ENCODE data around the gene SLC26A2. TPM values are rescaled to one million over a fixed set of nuclear protein-coding genes. Genes with fewer than 3 reads are reported as not detected.

The SLC26A2 gene
- total and polyA plus RNA-seq, 2 donors from 2014 or later, result 2.2 to 18.4 TPM

GRCh38 chr5:149990518-149991376, 30.2 kb downstream of the SLC26A2 start:
- Histone ChIP-seq H3K4me3 (ENCODE audit: low read length in 3 of 3) (no peak overlapping the region), H3K36me3 (ENCODE audit: control insufficient read depth in 2 of 3, insufficient read depth in 3 of 3, low read length in 3 of 3) (peaks cover 0 to 9% (median 3%) of the 10 kb centered on the region in 3 donors), H3K9ac (ENCODE audit: low read length in 3 of 3) (no peak overlapping the region), H3K4me1 (ENCODE audit: control insufficient read depth in 2 of 3, insufficient read depth in 2 of 3, low read depth in 1 of 3, low read length in 3 of 3) (no peaks in the 10 kb centered on the region), H3K27me3 (ENCODE audit: control insufficient read depth, insufficient read depth, low read length) (no peaks in the 10 kb centered on the region), H3K9me3 (ENCODE audit: control insufficient read depth in 2 of 3, insufficient read depth in 1 of 3, low read length in 3 of 3) (no peaks in the 10 kb centered on the region), H3K27ac (ENCODE audit: low read depth in 2 of 2, low read length in 2 of 2) (no peak overlapping the region)
- peak; percentile 90 for FAIRE-seq
- TF ChIP-seq CTCF (IDR thresholded peaks at IDR 0.05; ENCODE audit: borderline replicate concordance, extremely low read depth, insufficient read depth), result peak; percentile 97
- intact Hi-C loops (cut with DNase I), result loop anchor here (10.0 kb wide), 1 partner anchor 356 kb away; no protein-coding TSS in a partner anchor
- peak in 4 of 5 donors; percentile 78 to 93 (median 83) for DNase-seq

GRCh38 chr5:149993471-149993870, 32.9 kb downstream of the SLC26A2 start:
- Histone ChIP-seq H3K4me3 (ENCODE audit: low read length in 3 of 3) (no peak overlapping the region), H3K36me3 (ENCODE audit: control insufficient read depth in 2 of 3, insufficient read depth in 3 of 3, low read length in 3 of 3) (peaks cover 0 to 12% (median 3%) of the 10 kb centered on the region in 3 donors), H3K27me3 (ENCODE audit: control insufficient read depth, insufficient read depth, low read length) (no peaks in the 10 kb centered on the region), H3K4me1 (ENCODE audit: control insufficient read depth in 2 of 3, insufficient read depth in 2 of 3, low read depth in 1 of 3, low read length in 3 of 3) (no peaks in the 10 kb centered on the region), H3K9ac (ENCODE audit: low read length in 3 of 3) (no peak overlapping the region), H3K9me3 (ENCODE audit: control insufficient read depth in 2 of 3, insufficient read depth in 1 of 3, low read length in 3 of 3) (no peaks in the 10 kb centered on the region), H3K27ac (ENCODE audit: low read depth in 2 of 2, low read length in 2 of 2) (no peak overlapping the region)
- TF ChIP-seq CTCF (IDR thresholded peaks at IDR 0.05; ENCODE audit: borderline replicate concordance, extremely low read depth, insufficient read depth), result no peak
- DNase-seq (no peak), FAIRE-seq (no peak)
- intact Hi-C loops (cut with DNase I), result loop anchor here (10.0 kb wide), 1 partner anchor 359 kb away; no protein-coding TSS in a partner anchor

- Histone ChIP-seq H3K9ac (ENCODE audit: low read length in 3 of 3) (no peak overlapping the region), H3K9me3 (ENCODE audit: control insufficient read depth in 2 of 3, insufficient read depth in 1 of 3, low read length in 3 of 3) (no peaks in the 10 kb centered on the region), H3K27ac (ENCODE audit: low read depth in 2 of 2, low read length in 2 of 2) (no peak overlapping the region), H3K36me3 (ENCODE audit: control insufficient read depth in 2 of 3, insufficient read depth in 3 of 3, low read length in 3 of 3) (peaks cover 0 to 12% (median 3%) of the 10 kb centered on the region in 3 donors), H3K4me3 (ENCODE audit: low read length in 3 of 3) (no peak overlapping the region), H3K4me1 (ENCODE audit: control insufficient read depth in 2 of 3, insufficient read depth in 2 of 3, low read depth in 1 of 3, low read length in 3 of 3) (peaks cover 0 to 11% (median 0%) of the 10 kb centered on the region in 3 donors), H3K27me3 (ENCODE audit: control insufficient read depth, insufficient read depth, low read length) (no peaks in the 10 kb centered on the region)
- no peak for TF ChIP-seq CTCF (IDR thresholded peaks at IDR 0.05; ENCODE audit: borderline replicate concordance, extremely low read depth, insufficient read depth)
- FAIRE-seq (no peak), DNase-seq (no peak)
- intact Hi-C loops (cut with DNase I), result loop anchor here (5.0 to 10.0 kb wide), 2 partner anchors 163 to 361 kb away; no protein-coding TSS in a partner anchor
Observed at GRCh38 chr5:149995385-149996204, 35.0 kb downstream of the SLC26A2 start.
